Measurements from ENCODE around the gene RSF1. TPM values are rescaled to one million over a fixed set of nuclear protein-coding genes. Genes with fewer than 3 reads are reported as not detected.
"Not testable (repeated sequence)": the region's sequence is repeated elsewhere in the genome, so short reads cannot be mapped to it uniquely, and the experiment has no call there.

RSF1 gene
- total RNA-seq, 1 donor from 2014 or later = 64.4 TPM

- no peak for DNase-seq
Measured at GRCh38 chr11:77687088-77687487, 133.4 kb downstream of the RSF1 start.

DNA sequence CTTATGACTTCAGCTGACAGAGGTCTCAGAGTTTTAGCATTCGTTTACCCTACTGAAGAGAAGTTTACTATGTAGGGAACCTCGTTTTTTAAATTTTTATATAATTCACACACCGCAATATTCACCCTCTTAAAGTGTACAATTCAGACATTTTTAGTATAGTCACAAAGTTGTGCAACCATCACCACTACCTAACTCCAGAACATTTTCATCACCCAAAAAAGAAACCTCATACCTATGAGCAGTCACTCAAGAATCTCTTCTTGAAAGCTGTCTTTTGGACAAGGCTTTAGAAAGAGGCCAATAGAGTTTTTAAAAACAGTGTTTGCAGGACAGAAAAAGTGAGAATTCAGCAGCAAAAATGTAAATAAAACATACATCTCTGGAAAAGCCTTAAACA lies 143.4 kb downstream of the RSF1 start:
- no peak for DNase-seq

DNA sequence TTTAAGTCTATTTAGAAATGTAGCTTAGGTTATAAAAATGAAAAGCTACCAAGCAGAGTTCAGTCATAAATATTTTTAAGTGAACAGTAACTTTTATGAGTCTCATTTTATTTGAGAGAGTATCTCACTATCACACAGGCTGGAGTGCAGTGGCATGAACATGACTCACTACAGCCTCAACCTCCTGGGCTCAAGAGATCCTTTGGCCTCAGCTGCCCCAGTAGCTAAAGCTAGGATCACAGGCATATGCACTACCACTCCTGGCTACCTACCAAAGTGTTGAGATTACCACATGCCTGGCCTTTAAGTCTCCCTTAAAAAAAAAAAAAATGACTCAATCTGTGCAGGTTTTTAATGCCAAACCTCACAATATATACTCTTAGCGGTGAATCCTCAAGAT lies 148.3 kb downstream of the RSF1 start:
- DNase-seq = no peak

DNA sequence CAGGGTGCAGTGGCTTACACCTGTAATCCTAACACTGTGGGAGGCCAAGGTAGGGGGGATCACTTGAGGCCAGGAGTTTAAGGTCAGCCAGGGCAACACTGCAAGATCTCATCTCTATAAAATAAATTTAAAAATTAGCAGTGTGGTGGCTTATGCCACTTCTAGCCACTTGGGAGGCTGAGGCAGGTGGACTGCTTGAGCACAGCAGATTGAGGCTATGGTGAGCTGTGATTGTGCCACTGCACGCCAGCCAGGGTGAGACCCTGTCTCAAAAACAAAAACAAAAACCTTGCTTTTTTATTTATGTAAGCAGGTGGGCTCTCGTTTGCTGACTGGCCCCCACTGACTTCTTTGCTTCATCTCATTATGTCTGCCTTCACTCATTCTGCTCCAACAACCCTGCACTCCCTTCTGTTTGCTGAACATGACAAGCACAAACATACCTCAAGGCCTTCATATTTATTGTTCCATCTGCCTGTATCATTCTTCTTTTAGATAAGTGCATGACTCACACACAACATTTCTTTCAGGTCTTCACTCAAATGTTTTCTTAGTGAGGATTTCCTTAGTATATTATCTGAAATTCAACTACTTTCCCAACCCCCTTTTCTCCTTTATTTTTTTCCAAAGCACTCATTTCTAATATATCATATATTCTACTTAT lies 150.5 kb downstream of the RSF1 start:
- no peak for DNase-seq

DNA sequence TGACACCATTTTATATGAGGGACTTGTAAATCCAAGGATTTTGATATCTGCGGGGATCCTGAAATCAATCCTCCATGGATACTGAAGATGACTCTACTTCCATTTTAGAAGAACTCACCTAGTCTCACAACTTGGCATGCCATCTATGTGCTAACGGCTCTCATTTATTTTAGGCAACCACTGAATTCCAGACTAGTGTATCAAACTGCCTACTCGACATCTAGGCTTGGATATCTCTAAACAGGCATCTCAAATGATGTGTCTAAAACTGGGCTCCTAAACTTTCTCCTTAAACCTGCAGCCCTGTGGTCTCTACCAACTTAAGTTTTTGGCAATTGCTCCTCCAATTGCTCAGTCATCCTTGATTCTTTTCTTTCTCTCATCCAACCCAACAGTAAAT lies 151.8 kb downstream of the RSF1 start:
- no peak for DNase-seq

- no peak for DNase-seq
Measured at GRCh38 chr11:77665240-77665965, 155.1 kb downstream of the RSF1 start.

GRCh38 chr11:77661670-77662069 lies 158.9 kb downstream of the RSF1 start:
- no peak for DNase-seq

DNA sequence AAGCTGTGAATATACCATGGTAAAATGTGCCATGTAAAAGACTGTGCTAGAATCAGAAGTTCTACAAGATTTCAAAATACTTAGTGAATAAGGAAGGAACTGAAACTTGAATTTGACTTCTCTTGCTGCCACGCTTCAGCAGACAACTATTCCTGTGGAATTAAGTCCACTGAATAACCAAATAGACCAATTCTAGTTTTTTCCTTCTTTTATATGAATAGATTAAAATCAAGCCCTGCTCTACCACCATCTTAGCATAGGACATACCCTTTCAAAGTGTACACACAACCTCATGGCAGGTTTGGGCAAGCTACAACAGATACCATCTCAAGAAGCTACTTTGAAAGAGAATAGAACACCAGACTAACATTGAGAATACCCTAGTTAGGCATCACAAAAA lies 159.6 kb downstream of the RSF1 start:
- DNase-seq = no peak

DNA sequence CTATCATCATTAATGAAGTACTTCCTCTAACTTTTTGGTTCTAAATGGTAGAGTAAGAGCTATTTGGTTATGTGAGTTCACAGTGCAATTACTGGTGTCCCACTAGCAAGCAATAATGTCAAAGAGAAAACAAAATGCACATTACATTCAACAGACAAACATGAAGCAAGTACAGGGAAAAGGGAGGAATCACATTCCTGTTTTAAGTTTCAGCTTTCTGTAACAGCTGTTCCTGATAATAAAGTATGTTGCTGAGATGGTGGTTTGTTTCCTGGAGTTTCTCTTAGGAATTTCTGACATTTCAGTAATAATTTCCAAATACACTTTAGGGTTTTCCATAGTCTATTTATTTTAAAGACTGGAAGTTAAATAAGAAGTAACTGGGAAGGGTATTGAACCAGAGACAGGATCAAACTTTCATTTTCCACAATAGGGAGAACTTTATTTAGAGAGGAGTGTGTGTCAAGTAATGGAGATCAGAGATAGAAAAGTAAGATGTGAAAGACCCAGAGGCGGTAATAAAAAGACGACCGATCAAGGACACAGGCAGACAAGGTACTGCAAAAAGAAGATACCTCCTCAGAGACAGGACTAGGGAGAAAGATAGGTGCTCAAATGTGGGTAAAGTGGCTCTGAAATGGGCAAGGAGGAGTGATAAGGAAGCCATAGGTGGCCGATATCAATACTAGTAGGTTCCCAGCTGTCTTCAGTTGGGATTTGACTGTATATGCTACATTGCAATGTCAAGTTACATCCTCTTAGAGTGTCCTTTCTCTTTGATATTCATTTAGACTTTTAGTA lies 162.1 kb downstream of the RSF1 start:
- peak; percentile 41 for DNase-seq

- DNase-seq = no peak
Measured at GRCh38 chr11:77656362-77656761, 164.2 kb downstream of the RSF1 start.

- no peak for DNase-seq
Measured at GRCh38 chr11:77654770-77655434, 165.6 kb downstream of the RSF1 start.

DNA sequence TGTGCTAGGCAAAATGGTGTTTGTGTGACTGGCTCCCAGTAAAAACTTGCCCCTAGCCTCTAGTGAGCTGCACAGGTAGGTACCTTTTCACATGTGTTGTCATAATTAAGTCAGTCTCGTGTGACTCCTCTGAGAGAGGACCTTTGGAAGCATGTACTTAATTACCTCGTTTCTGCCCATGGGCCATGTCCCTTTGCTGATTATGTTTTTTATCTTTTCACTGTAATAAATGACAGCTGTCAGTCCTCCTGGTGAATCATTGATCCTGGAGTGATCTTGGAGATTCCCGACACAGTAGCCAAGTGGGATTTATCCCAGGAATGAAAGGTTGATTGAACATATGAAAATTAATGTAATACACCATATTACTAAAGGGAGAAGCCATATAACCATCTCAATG lies 170.4 kb downstream of the RSF1 start:
- no peak for DNase-seq

DNA sequence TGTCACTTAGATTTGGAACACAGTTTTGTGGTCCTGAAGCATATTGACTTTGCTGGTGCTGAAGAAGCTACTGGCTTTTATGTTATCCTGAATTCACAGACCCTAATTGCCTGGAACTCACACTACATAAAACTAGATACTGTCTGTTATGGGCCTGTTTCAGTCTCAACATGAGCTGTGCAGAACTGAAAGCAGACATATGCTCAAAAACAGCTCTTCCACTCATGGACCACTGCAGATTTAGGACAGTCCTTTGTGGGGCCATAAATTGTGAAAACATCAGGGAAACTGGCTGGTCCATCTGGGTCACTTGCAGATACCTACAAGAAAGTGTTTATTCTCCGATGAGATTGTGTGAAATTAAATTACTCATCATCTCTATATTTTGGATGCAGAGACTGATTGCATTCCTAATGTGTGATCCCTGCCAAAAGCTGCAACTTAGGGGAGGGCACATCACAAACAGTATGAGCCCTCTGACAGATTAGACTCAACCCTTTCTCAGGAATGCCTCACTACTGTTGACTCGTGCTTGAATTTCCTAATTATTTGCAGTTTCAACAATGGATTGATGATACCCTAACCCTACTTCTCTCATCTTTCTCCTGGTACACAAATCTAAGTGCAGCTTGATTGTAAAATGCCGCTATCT lies 172.7 kb downstream of the RSF1 start:
- DNase-seq = no peak

DNA sequence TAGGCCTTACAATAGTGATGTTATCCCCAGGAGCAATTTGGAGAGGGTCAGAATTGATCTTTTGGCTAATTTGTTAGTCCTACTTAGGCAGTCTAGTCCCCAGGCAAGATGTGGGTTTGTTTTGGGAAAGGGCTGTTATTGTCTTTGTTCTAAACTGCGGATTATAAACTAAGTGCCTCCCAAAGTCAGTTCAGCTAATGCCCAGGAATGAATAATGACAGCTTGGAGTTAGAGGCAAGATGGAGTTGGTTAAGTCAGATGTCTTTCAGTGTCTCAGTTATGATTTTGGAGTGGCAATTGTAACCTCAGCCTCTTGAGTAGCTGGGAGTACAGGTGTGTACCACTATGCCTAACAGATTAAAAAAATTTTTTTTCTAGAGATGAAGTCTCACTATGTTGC lies 175.6 kb downstream of the RSF1 start:
- DNase-seq = no peak

- no peak for DNase-seq
Measured at GRCh38 chr11:77642228-77642627, 178.3 kb downstream of the RSF1 start.

DNA sequence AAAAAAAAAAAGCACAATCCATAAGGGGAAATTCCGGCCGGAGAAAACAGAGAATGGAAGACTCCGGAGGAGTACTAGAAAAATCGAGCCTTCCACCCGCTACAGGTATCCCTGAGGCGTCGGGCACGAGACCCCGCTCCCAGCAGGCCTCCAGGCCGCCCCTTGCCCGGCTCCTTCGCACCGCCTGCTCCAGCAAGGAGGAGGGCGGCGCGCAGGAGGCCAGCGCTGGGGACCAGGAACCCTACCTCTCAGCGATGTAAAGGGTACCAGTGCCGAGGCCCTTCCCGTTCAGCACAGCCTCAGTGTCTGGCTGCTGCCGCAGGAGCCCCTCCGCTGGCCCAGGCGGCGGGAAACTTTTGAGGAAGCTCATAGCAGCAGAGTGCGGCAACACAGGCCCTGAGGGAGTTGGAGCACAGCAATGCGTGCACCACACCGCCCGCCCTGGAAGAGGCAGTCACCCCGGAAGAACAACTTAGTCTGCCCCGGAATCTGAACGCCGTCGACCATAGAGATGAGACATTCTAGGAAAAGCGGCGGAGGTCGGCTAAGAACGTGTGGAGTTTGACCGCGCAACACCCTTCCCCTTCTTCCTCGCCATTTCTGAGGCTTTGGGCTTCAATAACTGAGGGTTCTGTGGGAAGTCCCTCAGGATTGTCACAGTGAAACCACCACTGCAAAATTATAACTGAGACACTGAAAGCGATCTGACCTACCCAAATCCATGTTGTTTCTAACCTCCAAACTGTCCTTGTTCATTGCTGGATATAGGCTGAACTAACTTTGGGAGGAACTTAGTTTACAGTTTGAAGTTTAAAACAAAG lies 183.0 kb downstream of the RSF1 start, which contains the start of gene CLNS1A:
Gene CLNS1A, minus strand, starts transcription at position 450 of the 821 bp plus-strand sequence. Its CDS starts 80 bp downstream, at position 370.
- DNase-seq = peak; percentile 81

GRCh38 chr11:77636731-77637344 lies 183.7 kb downstream of the RSF1 start:
- DNase-seq = no peak

- DNase-seq = not testable (repeated sequence)
Measured at GRCh38 chr11:77633926-77634325, 186.6 kb downstream of the RSF1 start.

- no peak for DNase-seq
Measured at GRCh38 chr11:77630157-77630710, 190.3 kb downstream of the RSF1 start.

DNA sequence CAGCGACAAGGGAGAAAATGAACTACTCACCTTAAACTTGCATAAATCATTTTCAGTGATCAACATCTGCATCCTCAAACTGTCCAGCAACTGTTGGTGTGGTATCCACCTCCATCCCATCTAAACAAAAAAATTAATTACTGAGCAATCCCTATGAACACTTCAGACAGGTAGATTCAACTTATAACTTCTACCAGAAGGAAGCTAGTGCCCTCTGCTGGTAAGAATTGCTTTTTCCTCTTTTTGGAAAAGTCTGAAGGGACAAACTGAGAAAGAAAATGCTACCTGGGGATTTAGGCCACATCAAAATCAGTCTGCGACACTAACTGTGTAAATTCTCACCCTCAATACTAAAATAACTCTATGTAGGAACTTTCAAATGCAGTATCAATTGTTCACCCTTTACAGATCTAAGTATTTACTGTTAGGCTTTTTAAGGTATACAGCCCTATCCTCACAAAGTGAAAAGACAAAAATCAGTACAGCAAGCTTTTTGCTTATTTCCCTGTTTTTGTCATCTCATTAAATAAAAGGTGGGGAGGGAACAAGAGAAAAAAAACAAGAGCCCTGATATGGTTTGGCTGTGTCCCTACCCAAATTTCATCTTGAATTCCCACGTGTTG lies 200.8 kb downstream of the RSF1 start:
- DNase-seq = no peak
